H9 (cell line): ENCODE data around the gene CDC123. TPM values are rescaled to one million over a fixed set of nuclear protein-coding genes. Genes with fewer than 3 reads are reported as not detected.

ENCODE experiments used
- DNase-seq: peaks from one replicate; pipeline ENCODE4 v3.0.0-alpha.2; 2017
- H2AFZ ChIP-seq: one replicate; pipeline ENCODE4 v1.6.1; 2013; ENCODE audit warnings: mild to moderate bottlenecking, low read length, control low read depth, moderate library complexity
- H2AK5ac ChIP-seq: 2 replicates; pipeline ENCODE4 v1.6.1; 2013; ENCODE audit warnings: low read length, control low read depth, mixed read lengths; ENCODE audit not compliant: insufficient read length
- H2BK120ac ChIP-seq: one replicate; pipeline ENCODE4 v1.6.1; 2013; ENCODE audit warnings: low read depth, mild to moderate bottlenecking, low read length, control low read depth, inconsistent platforms; ENCODE audit not compliant: poor library complexity, severe bottlenecking
- H2BK12ac ChIP-seq: 2 replicates; pipeline ENCODE4 v1.6.1; 2013; ENCODE audit warnings: low read length, control low read depth, mixed read lengths, low read depth; ENCODE audit not compliant: insufficient read length
- H2BK15ac ChIP-seq: 2 replicates; pipeline ENCODE4 v1.6.1; 2013; ENCODE audit warnings: low read depth, low read length, control low read depth
- H2BK20ac ChIP-seq: one replicate; pipeline ENCODE4 v1.6.1; 2013; ENCODE audit warnings: low read depth, mild to moderate bottlenecking, low read length, control low read depth, inconsistent platforms; ENCODE audit not compliant: poor library complexity, severe bottlenecking
- H2BK5ac ChIP-seq: 2 replicates; pipeline ENCODE4 v1.6.1; 2013; ENCODE audit warnings: low read length, control low read depth, mixed read lengths; ENCODE audit not compliant: insufficient read length
- H3K14ac ChIP-seq: 2 replicates; pipeline ENCODE4 v1.6.1; 2013; ENCODE audit warnings: low read length, control low read depth; ENCODE audit not compliant: insufficient read depth
- H3K18ac ChIP-seq: 2 replicates; pipeline ENCODE4 v1.6.1; 2013; ENCODE audit warnings: low read depth, mild to moderate bottlenecking, mixed read lengths, low read length, control low read depth; ENCODE audit not compliant: insufficient read length
- H3K23ac ChIP-seq: 2 replicates; pipeline ENCODE4 v1.6.1; 2013; ENCODE audit warnings: low read length, control low read depth, mixed read lengths, low read depth; ENCODE audit not compliant: insufficient read length
- H3K23me2 ChIP-seq: 2 replicates; pipeline ENCODE4 v1.6.1; 2013; ENCODE audit warnings: low read depth, mild to moderate bottlenecking, mixed read lengths, low read length, control low read depth; ENCODE audit not compliant: insufficient read length, poor library complexity, severe bottlenecking
- H3K27ac ChIP-seq: 2 replicates; pipeline ENCODE4 v1.5.1; 2013; ENCODE audit warnings: low read length, control low read depth, mixed read lengths, low read depth; ENCODE audit not compliant: insufficient read length
- H3K27me3 ChIP-seq: 2 replicates; pipeline ENCODE4 v1.6.1; 2013; ENCODE audit warnings: low read length, control low read depth, inconsistent platforms; ENCODE audit not compliant: insufficient read depth
- H3K4ac ChIP-seq: 2 replicates; pipeline ENCODE4 v1.6.1; 2013; ENCODE audit warnings: low read depth, mild to moderate bottlenecking, control low read depth, inconsistent platforms, low read length, moderate library complexity
- H3K4me1 ChIP-seq: 2 replicates; pipeline ENCODE4 v1.6.1; 2013; ENCODE audit warnings: low read length, control low read depth, inconsistent platforms; ENCODE audit not compliant: insufficient read depth
- H3K4me2 ChIP-seq: 2 replicates; pipeline ENCODE4 v1.6.1; 2013; ENCODE audit warnings: low read length, control low read depth, mixed read lengths; ENCODE audit not compliant: insufficient read length, insufficient read depth
- H3K56ac ChIP-seq: 2 replicates; pipeline ENCODE4 v1.6.1; 2013; ENCODE audit warnings: low read depth, mild to moderate bottlenecking, mixed read lengths, low read length, control low read depth; ENCODE audit not compliant: insufficient read length
- H3K79me1 ChIP-seq: 2 replicates; pipeline ENCODE4 v1.6.1; 2013; ENCODE audit warnings: low read depth, mild to moderate bottlenecking, moderate library complexity, low read length, control low read depth, inconsistent platforms; ENCODE audit not compliant: insufficient read depth, poor library complexity, severe bottlenecking
- H3K79me2 ChIP-seq: 2 replicates; pipeline ENCODE4 v1.6.1; 2013; ENCODE audit warnings: low read length, control low read depth, inconsistent platforms; ENCODE audit not compliant: insufficient read depth
- H3K9ac ChIP-seq: 2 replicates; pipeline ENCODE4 v1.6.1; 2013; ENCODE audit warnings: low read length, control low read depth, mixed read lengths; ENCODE audit not compliant: insufficient read length; ENCODE audit errors: extremely low read depth
- H3K9me3 ChIP-seq: one replicate; pipeline ENCODE4 v1.6.1; 2013; ENCODE audit warnings: low read depth, low read length, inconsistent platforms; ENCODE audit not compliant: control insufficient read depth
- H3T11ph ChIP-seq: one replicate; pipeline ENCODE4 v1.6.1; 2013; ENCODE audit warnings: mild to moderate bottlenecking, low read length, control low read depth, inconsistent platforms
- H4K20me1 ChIP-seq: one replicate; pipeline ENCODE4 v1.6.1; 2013; ENCODE audit not compliant: control insufficient read depth, insufficient read length, insufficient read depth
- H4K5ac ChIP-seq: 2 replicates; pipeline ENCODE4 v1.6.1; 2013; ENCODE audit warnings: low read depth, mild to moderate bottlenecking, mixed read lengths, low read length, control low read depth; ENCODE audit not compliant: insufficient read length
- H4K8ac ChIP-seq: replicated peaks from 2 replicates; pipeline ENCODE4 v1.6.1; 2013; ENCODE audit warnings: low read length, control low read depth, mixed read lengths, low read depth; ENCODE audit not compliant: insufficient read length
- H4K91ac ChIP-seq: 2 replicates; pipeline ENCODE4 v1.6.1; 2013; ENCODE audit warnings: low read depth, mild to moderate bottlenecking, moderate library complexity, mixed read lengths, low read length, control low read depth; ENCODE audit not compliant: insufficient read length
- H3K27ac Mint-ChIP-seq, 3 experiments: 2 replicates in 2 of 3; 3 replicates in 1 of 3; pipeline ENCODE4 v1.8.0; 2020 to 2021; ENCODE audit warnings: mixed read lengths in 3 of 3, mild to moderate bottlenecking in 1 of 3, moderate library complexity in 1 of 3
- H3K27me3 Mint-ChIP-seq: 2 replicates; pipeline ENCODE4 v1.8.0; 2021; ENCODE audit warnings: low read depth, mild to moderate bottlenecking, moderate library complexity, mixed read lengths
- H3K36me3 Mint-ChIP-seq, 3 experiments: 2 replicates in 2 of 3; 3 replicates in 1 of 3; pipeline ENCODE4 v1.8.0; 2020 to 2021; ENCODE audit warnings: low read depth in 3 of 3, mixed read lengths in 3 of 3; ENCODE audit not compliant: insufficient read depth in 1 of 3
- H3K4me1 Mint-ChIP-seq, 2 experiments: 2 replicates each; pipeline ENCODE4 v1.8.0; 2020; ENCODE audit warnings: mixed read lengths in 2 of 2
- H3K4me3 Mint-ChIP-seq, 2 experiments: 2 replicates in 1 of 2; 3 replicates in 1 of 2; pipeline ENCODE4 v1.8.0; 2020 to 2021; ENCODE audit warnings: mild to moderate bottlenecking in 2 of 2, mixed read lengths in 2 of 2, moderate library complexity in 1 of 2
- H3K9me3 Mint-ChIP-seq, 2 experiments: 2 replicates in 1 of 2; 3 replicates in 1 of 2; pipeline ENCODE4 v1.8.0; 2020; ENCODE audit warnings: mild to moderate bottlenecking in 2 of 2, mixed read lengths in 2 of 2, moderate library complexity in 1 of 2
- CTCF ChIP-seq: fragments of 200-600 bp; sonication (generic); conservative IDR thresholded peaks from 3 replicates; pipeline ENCODE4 v1.8.0; 2021; ENCODE audit warnings: antibody characterized with exemption, mild to moderate bottlenecking
- WGBS: extraction: QIAGEN DNeasy Blood & Tissue Kit; methylation state at CpG from one replicate; pipeline ENCODE4 v1.1.7; 2013; ENCODE audit warnings: missing lambda C conversion rate, low lambda C conversion rate, mixed read lengths; ENCODE audit not compliant: insufficient read length; ENCODE audit errors: extremely low coverage; 5-methylcytosine and 5-hydroxymethylcytosine counted together
- total RNA-seq: library from RNA; stranded (reverse); gene quantifications from 2 replicates; pipeline ENCODE4 v1.2.1, GENCODE V29; 2021

Gene CDC123
- total RNA-seq, 1 experiment from 2014 or later = 159 TPM

GRCh38 chr10:12200850-12201249 lies 4.9 kb downstream of the CDC123 start:
- H3K4me1 Mint-ChIP-seq = peaks cover 0 to 9% of the 10 kb centered on the region in 2 experiments; a peak in 2 of 4 replicates
- Histone ChIP-seq H2AK5ac (no peak overlapping the region), H3T11ph (no peak overlapping the region), H3K4me2 (no peak overlapping the region), H3K27ac (no peak overlapping the region), H3K27me3 (no peaks in the 10 kb centered on the region), H2BK12ac (no peak overlapping the region), H3K4me1 (no peaks in the 10 kb centered on the region), H3K18ac (no peak overlapping the region), H3K79me1 (peaks cover 11% of the 10 kb centered on the region), H2BK120ac (no peak overlapping the region), H3K79me2 (peaks cover 24% of the 10 kb centered on the region), H3K56ac (no peak overlapping the region), H4K5ac (no peak overlapping the region), H3K9ac (no peak overlapping the region), H4K91ac (no peak overlapping the region), H3K4ac (no peak overlapping the region), H4K8ac (no peak overlapping the region), H3K9me3 (no peaks in the 10 kb centered on the region), H2BK15ac (no peak overlapping the region), H2BK5ac (no peak overlapping the region), H3K23ac (no peak overlapping the region), H3K23me2 (no peaks in the 10 kb centered on the region), H2BK20ac (no peak overlapping the region), H3K14ac (no peak overlapping the region), H2AFZ (no peak overlapping the region), H4K20me1 (no peaks in the 10 kb centered on the region)
- H3K36me3 Mint-ChIP-seq = peaks cover 22 to 57% (median 47%) of the 10 kb centered on the region in 3 experiments; a peak in 6 of 7 replicates
- WGBS = no CpG with 5 or more reads among the region's 5 CpGs
- no peak overlapping the region for H3K4me3 Mint-ChIP-seq
- TF ChIP-seq CTCF = no peak
- H3K27me3 Mint-ChIP-seq = no peaks in the 10 kb centered on the region
- DNase-seq = no peak
- H3K9me3 Mint-ChIP-seq = no peaks in the 10 kb centered on the region; a peak in 1 of 5 replicates
- H3K27ac Mint-ChIP-seq = no peak overlapping the region
